ENCODE measurements around the gene UBC.

DNA sequence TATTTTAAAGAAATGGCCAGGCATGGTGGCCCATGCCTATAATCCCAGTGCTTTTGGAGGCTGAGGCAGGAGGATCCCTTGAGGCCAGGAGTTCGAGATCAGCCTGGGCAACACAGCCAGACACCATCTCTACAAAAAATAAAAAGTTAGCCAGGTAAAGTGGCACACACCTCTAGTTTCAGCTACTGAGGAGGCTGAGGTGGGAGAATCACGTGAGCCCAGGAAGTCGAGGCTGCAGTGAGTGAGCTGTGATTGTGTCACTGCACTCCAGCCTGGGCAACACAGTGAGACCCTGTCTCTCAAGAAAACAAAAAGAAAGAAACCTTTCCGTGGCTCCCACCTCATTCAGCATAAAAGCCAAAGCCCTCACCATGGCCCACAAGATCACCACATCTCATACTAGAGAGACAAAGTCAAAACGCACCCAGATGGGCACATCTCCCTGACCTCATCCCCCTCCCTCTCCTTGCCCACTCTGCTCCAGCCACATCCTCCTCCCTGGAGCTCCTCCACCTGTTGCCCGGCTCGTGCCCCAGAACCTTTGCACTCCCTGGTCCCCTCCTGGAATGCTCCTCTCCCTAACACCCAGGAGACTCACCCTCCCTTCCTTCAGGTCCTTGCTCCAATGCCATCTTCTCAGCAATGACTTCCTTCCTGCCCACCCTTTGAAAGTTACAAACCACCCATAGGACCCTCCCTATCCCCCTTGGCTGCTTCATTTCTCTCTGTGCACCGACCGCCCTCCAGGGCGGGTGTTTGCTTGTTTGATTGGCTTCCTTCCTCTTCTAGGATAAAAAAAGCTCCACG lies 46.0 kb downstream of the UBC start:
- TF ChIP-seq CTCF (IDR thresholded peaks at IDR 0.05) (no peak), POLR2A (IDR thresholded peaks at IDR 0.05) (no peak)

Measured in body of pancreas (tissue), 4 donors.